ENCODE data around the gene TMEM255B. TPM values are rescaled to one million over a fixed set of nuclear protein-coding genes. Genes with fewer than 3 reads are reported as not detected.

The TMEM255B gene
- total RNA-seq, result 1 to 10 TPM in 1 of 2 donors, under 1 TPM in 1; 0.96 to 4.6 TPM

GRCh38 chr13:113758651-113759524 lies at the start of gene TMEM255B:
TSS of gene TMEM255B (plus strand) at chr13:113759226. CDS start at chr13:113759270, 44 bp downstream.
- H3K4me1 ChIP-seq (replicated peaks), result no peaks in the 10 kb centered on the region
- no peaks in the 10 kb centered on the region for H3K36me3 ChIP-seq
- DNase-seq (ENCODE audit: low spot score), result peak; percentile 71
- intact Hi-C loops (cut with DNase I), result no loop called here
- H3K27me3 ChIP-seq (replicated peaks; ENCODE audit: insufficient read depth), result no peaks in the 10 kb centered on the region
- WGBS, result 1% methylated on average over 72 of the region's 80 CpGs
- no peaks in the 10 kb centered on the region for H3K9me3 ChIP-seq
- peak within 1 kb of the TSS; percentile 70 to 79 for H3K27ac ChIP-seq
- H3K4me3 ChIP-seq, result peak within 1 kb of the TSS; percentile 52 to 60
- TF ChIP-seq POLR2AphosphoS5 (IDR thresholded peaks at IDR 0.05) (no peak), CTCF (IDR thresholded peaks at IDR 0.05) (peak; percentile 12 to 47 (median 32)), POLR2A (IDR thresholded peaks at IDR 0.05) (peak; percentile 26)

DNA sequence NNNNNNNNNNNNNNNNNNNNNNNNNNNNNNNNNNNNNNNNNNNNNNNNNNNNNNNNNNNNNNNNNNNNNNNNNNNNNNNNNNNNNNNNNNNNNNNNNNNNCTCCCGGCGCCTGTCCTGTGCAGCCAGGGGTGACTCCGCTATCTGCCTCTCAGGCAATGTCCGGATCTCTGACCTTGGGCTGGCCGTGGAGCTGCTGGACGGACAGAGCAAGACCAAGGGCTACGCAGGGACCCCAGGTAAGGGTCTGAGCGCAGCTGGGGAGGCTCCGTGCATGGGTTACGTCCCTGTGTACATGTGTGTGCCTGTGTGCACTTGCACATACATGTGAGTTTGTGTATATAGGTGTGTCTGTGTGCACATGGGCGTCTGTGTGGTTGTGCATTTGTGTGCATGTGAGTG lies 36.1 kb upstream of the TMEM255B start:
- WGBS, result 73% methylated on average over 11 of the region's 11 CpGs
- no peaks in the 10 kb centered on the region for H3K27me3 ChIP-seq (replicated peaks; ENCODE audit: insufficient read depth)
- H3K36me3 ChIP-seq, result no peaks in the 10 kb centered on the region
- H3K9me3 ChIP-seq, result no peaks in the 10 kb centered on the region
- TF ChIP-seq POLR2AphosphoS5 (IDR thresholded peaks at IDR 0.05) (no peak), POLR2A (IDR thresholded peaks at IDR 0.05) (no peak), CTCF (IDR thresholded peaks at IDR 0.05) (no peak)
- DNase-seq (ENCODE audit: low spot score), result no peak
- H3K27ac ChIP-seq, result no peak overlapping the region
- no peaks in the 10 kb centered on the region for H3K4me1 ChIP-seq (replicated peaks)
- no peak overlapping the region for H3K4me3 ChIP-seq
- intact Hi-C loops (cut with DNase I), result no loop called here

GRCh38 chr13:113723410-113724015 lies 35.5 kb upstream of the TMEM255B start:
- no peaks in the 10 kb centered on the region for H3K36me3 ChIP-seq
- no peak overlapping the region for H3K27ac ChIP-seq
- H3K9me3 ChIP-seq, result no peaks in the 10 kb centered on the region
- H3K27me3 ChIP-seq (replicated peaks; ENCODE audit: insufficient read depth), result no peaks in the 10 kb centered on the region
- 76% methylated on average over 13 of the region's 13 CpGs for WGBS
- no peak for DNase-seq (ENCODE audit: low spot score)
- intact Hi-C loops (cut with DNase I), result no loop called here
- no peaks in the 10 kb centered on the region for H3K4me1 ChIP-seq (replicated peaks)
- no peak overlapping the region for H3K4me3 ChIP-seq
- TF ChIP-seq CTCF (IDR thresholded peaks at IDR 0.05) (no peak), POLR2A (IDR thresholded peaks at IDR 0.05) (no peak), POLR2AphosphoS5 (IDR thresholded peaks at IDR 0.05) (no peak)

DNA sequence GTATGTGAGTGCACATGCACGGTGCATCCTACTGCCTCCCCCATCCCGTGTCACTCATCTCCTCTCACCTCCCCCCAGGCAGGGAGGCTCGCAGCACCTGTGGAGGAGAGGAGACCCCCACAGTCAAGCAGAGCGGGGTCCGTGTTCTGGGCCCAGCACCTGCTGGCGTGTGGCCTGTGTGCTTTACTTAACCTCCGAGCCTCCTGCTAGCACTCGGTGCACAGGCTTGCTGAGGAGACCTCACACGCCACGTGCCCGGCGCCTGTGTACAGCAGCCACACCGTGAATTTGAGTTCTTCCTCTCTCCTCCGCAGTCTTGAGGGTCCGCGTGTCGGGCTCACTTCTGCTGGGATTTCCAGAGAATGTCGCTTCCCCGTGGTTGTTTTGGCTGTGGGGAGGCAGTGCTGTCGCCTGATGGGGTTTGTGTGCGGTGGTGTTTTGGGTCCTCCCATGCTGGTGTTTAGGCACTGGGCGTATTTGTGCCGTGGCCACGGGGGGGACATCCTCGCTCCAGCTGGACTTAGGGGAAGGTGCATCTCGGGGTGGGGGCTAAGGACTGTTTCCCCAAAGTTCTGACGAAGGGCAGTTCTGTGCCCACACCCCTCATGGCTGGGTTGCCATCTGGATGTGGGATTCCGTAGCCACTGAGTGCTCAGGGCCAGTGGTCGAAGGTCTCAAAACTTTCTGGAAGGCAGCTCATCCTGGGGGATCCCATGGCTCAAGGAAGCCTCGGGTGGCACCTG lies 34.8 kb upstream of the TMEM255B start:
- TF ChIP-seq CTCF (IDR thresholded peaks at IDR 0.05) (no peak), POLR2A (IDR thresholded peaks at IDR 0.05) (no peak), POLR2AphosphoS5 (IDR thresholded peaks at IDR 0.05) (no peak)
- DNase-seq (ENCODE audit: low spot score), result no peak
- WGBS, result 72% methylated on average over 30 of the region's 30 CpGs
- H3K36me3 ChIP-seq, result no peaks in the 10 kb centered on the region
- H3K4me1 ChIP-seq (replicated peaks), result no peaks in the 10 kb centered on the region
- H3K27me3 ChIP-seq (replicated peaks; ENCODE audit: insufficient read depth), result peaks cover 3% of the 10 kb centered on the region
- H3K4me3 ChIP-seq, result no peak overlapping the region
- peak overlapping the region in 1 of 2 donors; percentile 28 for H3K27ac ChIP-seq
- intact Hi-C loops (cut with DNase I), result no loop called here
- H3K9me3 ChIP-seq, result no peaks in the 10 kb centered on the region

All from prostate gland (tissue), 2 donors.